Keratinocyte (primary cell): ENCODE results near the gene PAQR5.

Experiments
- CTCF ChIP-seq, 3 experiments: IDR thresholded peaks in 1 of 3; conservative IDR thresholded peaks in 1 of 3; optimal IDR thresholded peaks in 1 of 3; 2 replicates in 2 of 3; 3 replicates in 1 of 3; pipeline versions ENCODE3 to v1.5.1; 2011; ENCODE audit warnings: low read length in 3 of 3, mild to moderate bottlenecking in 3 of 3, moderate library complexity in 2 of 3, control low read depth in 1 of 3, inconsistent platforms in 1 of 3; ENCODE audit not compliant: insufficient read depth in 2 of 3; ENCODE audit errors: extremely low read depth in 1 of 3
- EZH2 ChIP-seq: IDR thresholded peaks from one replicate; pipeline ENCODE4 v1.6.1; 2012; ENCODE audit warnings: inconsistent platforms, mild to moderate bottlenecking, low read length, moderate library complexity

- TF ChIP-seq CTCF (optimal IDR thresholded peaks at IDR 0.05 in 1 of 3, IDR thresholded peaks at IDR 0.05 in 1 of 3, conservative IDR thresholded peaks at IDR 0.05 in 1 of 3; ENCODE audit: extremely low read depth in 1 of 3, insufficient read depth in 2 of 3, low read length in 3 of 3) (no peak), EZH2 (no peak)
Measured at GRCh38 chr15:69417581-69417980, 118.9 kb downstream of the PAQR5 start.
